Psoas muscle (tissue), 8 donors: ENCODE results near the gene FAM200A. TPM values are rescaled to one million over a fixed set of nuclear protein-coding genes. Genes with fewer than 3 reads are reported as not detected.

ENCODE experiments used
- ATAC-seq, 4 donors: fragments of 200-7000 bp; cut with Tn5 transposase; one replicate each; pipeline ENCODE4 v1.9.1; 2020; ENCODE audit warnings: moderate library complexity in 3 of 4, mild to moderate bottlenecking in 2 of 4
- DNase-seq, 2 donors: peaks; one replicate each; pipeline ENCODE4 v3.0.0-alpha.2; 2020
- H3K27ac ChIP-seq: fragments of 200-600 bp; one replicate; pipeline ENCODE4 v1.8.0; 2022
- H3K27me3 ChIP-seq, 3 donors: fragments of 200-600 bp in 1 of 3; one replicate each; pipeline versions ENCODE4 v1.6.1 to v1.8.0; 2013 to 2022; ENCODE audit warnings: low read length in 2 of 3, mild to moderate bottlenecking in 2 of 3, moderate library complexity in 1 of 3; ENCODE audit not compliant: insufficient read depth in 3 of 3
- H3K36me3 ChIP-seq, 2 donors: fragments of 200-600 bp in 1 of 2; one replicate each; pipeline versions ENCODE4 v1.6.1 to v1.8.0; 2013 to 2022; ENCODE audit warnings: low read depth in 1 of 2, mild to moderate bottlenecking in 1 of 2, moderate library complexity in 1 of 2; ENCODE audit not compliant: insufficient read depth in 1 of 2
- H3K4me1 ChIP-seq: fragments of 200-600 bp; one replicate; pipeline ENCODE4 v1.8.0; 2022
- H3K4me3 ChIP-seq: fragments of 200-600 bp; one replicate; pipeline ENCODE4 v1.8.0; 2022; ENCODE audit warnings: mild to moderate bottlenecking
- H3K9me3 ChIP-seq: fragments of 200-600 bp; one replicate; pipeline ENCODE4 v1.8.0; 2022
- CTCF ChIP-seq: fragments of 200-600 bp; IDR thresholded peaks from one replicate; pipeline ENCODE4 v1.8.0; 2022; ENCODE audit warnings: antibody characterized with exemption
- WGBS, 3 donors: extraction: QIAGEN DNeasy Blood & Tissue Kit; methylation state at CpG; one replicate each; pipeline versions ENCODE4 v1.1.6 to v1.1.7; 2013; 5-methylcytosine and 5-hydroxymethylcytosine counted together
- intact Hi-C, 2 donors: fragments of 100-400 bp; cut with DNase I; formaldehyde crosslinking; loops; one replicate each; pipeline versions ENCODE4 v1.11.0 to v1.14.2; 2022
- polyA plus RNA-seq, 3 donors: library from polyadenylated mRNA; stranded (reverse); fragments of 200-250 nt; gene quantifications; one replicate each; pipeline ENCODE4 v1.2.3, GENCODE V29; 2013
- total RNA-seq, 4 donors: library from RNA; stranded (reverse); fragmentation: NEBNext Ultra II Directional in 2 of 4; extraction: Animal tissue kit (Norgen Biotek cat#: 25700) in 2 of 4; gene quantifications; one replicate each; pipeline versions ENCODE4 v1.2.1 to v1.2.4, GENCODE V29; 2021 to 2023
- donor health status: healthy with polysubstance abuse.
- donor health status: DM: no; HTN: no; CAD: no; lungs with moderate emphysema.
- donor health status: Bipolar disorder and iron deficiency.
- donor health status: healthy.
- donor health status: DM: yes; HTN: yes; CAD: no.
- donor health status: DM: no; HTN: no; CAD: no.
- donor health status: DM: no; HTN: no; CAD: no.
- donor health status: DM: yes; HTN: yes; CAD: no.

The FAM200A gene
- total and polyA plus RNA-seq, 7 donors = 2.9 to 12.4 (median 4.6) TPM

- DNase-seq (no peak), ATAC-seq (no peak)
- intact Hi-C loops = no loop called here
- H3K27me3 ChIP-seq = no peaks in the 10 kb centered on the region
- peak overlapping the region; percentile 95 for H3K27ac ChIP-seq
- no peaks in the 10 kb centered on the region for H3K9me3 ChIP-seq
- no peak for TF ChIP-seq CTCF
- no peak overlapping the region for H3K4me3 ChIP-seq
- peaks cover 25 to 81% of the 10 kb centered on the region in 2 donors for H3K36me3 ChIP-seq
- 84 to 89% (median 85%) methylated on average over 10 of the region's 10 CpGs for WGBS, 3 donors
- H3K4me1 ChIP-seq = peaks cover 44% of the 10 kb centered on the region
Observed at GRCh38 chr7:99563650-99564049, 11.7 kb upstream of the FAM200A start.

DNA sequence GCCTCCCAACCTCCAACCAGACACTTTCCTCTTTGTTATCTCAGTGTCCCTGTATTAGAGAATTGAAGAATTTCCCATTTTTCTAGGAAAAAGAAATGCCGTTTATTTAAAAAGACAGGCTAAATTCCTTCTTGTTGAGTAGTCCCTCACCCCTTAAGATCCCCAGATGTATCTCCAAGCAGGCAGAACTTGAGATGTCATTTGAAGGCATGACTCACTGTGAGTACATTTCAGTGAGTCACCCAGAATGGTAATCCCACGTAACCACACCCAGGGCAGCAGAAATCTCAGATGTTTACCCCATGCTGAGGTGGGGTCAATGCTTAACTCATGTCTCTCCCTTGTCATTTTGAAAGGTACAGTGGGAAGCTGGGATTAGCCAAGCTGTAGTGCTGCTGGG lies 10.9 kb upstream of the FAM200A start:
- intact Hi-C loops = no loop called here
- no peaks in the 10 kb centered on the region for H3K27me3 ChIP-seq
- H3K27ac ChIP-seq = peak overlapping the region; percentile 95
- peak; percentile 56 to 70 (median 66) for ATAC-seq
- no peak for TF ChIP-seq CTCF
- peaks cover 44% of the 10 kb centered on the region for H3K4me1 ChIP-seq
- 22 to 44% (median 30%) methylated on average over 2 of the region's 2 CpGs for WGBS, 3 donors
- H3K4me3 ChIP-seq = peak overlapping the region; percentile 13
- H3K9me3 ChIP-seq = no peaks in the 10 kb centered on the region
- no peak for DNase-seq
- H3K36me3 ChIP-seq = peaks cover 25 to 76% of the 10 kb centered on the region in 2 donors

GRCh38 chr7:99562114-99562784 lies 10.3 kb upstream of the FAM200A start:
- no peak for TF ChIP-seq CTCF
- WGBS, 3 donors = 80 to 90% (median 81%) methylated on average over 9 of the region's 9 CpGs
- no peak for DNase-seq
- intact Hi-C loops = no loop called here
- H3K4me3 ChIP-seq = peak overlapping the region; percentile 13
- no peaks in the 10 kb centered on the region for H3K9me3 ChIP-seq
- ATAC-seq = no peak
- peak overlapping the region; percentile 95 for H3K27ac ChIP-seq
- no peaks in the 10 kb centered on the region for H3K27me3 ChIP-seq
- peaks cover 47% of the 10 kb centered on the region for H3K4me1 ChIP-seq
- peaks cover 25 to 72% of the 10 kb centered on the region in 2 donors for H3K36me3 ChIP-seq

DNA sequence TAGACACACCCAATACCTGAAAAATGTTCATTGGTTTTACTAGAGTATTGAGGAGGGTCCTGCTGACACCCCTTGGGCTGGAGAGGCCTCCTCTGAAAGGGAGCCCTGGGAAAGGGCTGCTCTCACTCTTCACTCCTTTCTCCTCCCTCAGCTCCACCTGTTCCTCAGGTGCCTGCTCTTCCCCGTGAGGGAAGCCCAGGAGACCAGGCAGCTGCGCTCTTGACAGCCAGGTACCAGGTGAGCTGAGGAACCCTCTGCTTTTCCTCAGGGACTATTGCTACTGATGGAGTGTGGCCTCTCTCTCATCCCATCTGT lies 9.8 kb upstream of the FAM200A start:
- H3K36me3 ChIP-seq = peaks cover 25 to 73% of the 10 kb centered on the region in 2 donors
- H3K4me3 ChIP-seq = peak overlapping the region; percentile 29
- intact Hi-C loops = no loop called here
- no peaks in the 10 kb centered on the region for H3K27me3 ChIP-seq
- H3K9me3 ChIP-seq = no peaks in the 10 kb centered on the region
- peaks cover 52% of the 10 kb centered on the region for H3K4me1 ChIP-seq
- no peak for DNase-seq
- no peak for ATAC-seq
- TF ChIP-seq CTCF = no peak
- 88 to 95% (median 90%) methylated on average over 2 of the region's 2 CpGs for WGBS, 3 donors
- H3K27ac ChIP-seq = peak overlapping the region; percentile 95
